H1 (cell line): Measurements from ENCODE around the gene CCDC127. TPM values are rescaled to one million over a fixed set of nuclear protein-coding genes. Genes with fewer than 3 reads are reported as not detected.

ENCODE experiments used
- BRCA1 ChIP-seq: IDR thresholded peaks from 2 replicates; pipeline ENCODE4 v1.6.1; 2012; ENCODE audit warnings: low read depth, low read length, improper control_type of control experiment
- CHD1 ChIP-seq: IDR thresholded peaks from 2 replicates; pipeline ENCODE4 v1.6.1; 2012; ENCODE audit warnings: low read depth, low read length, improper control_type of control experiment
- CTBP2 ChIP-seq: IDR thresholded peaks from 2 replicates; pipeline ENCODE4 v1.7.0; 2011; ENCODE audit warnings: borderline replicate concordance, mild to moderate bottlenecking, moderate library complexity, mixed read lengths, low read length; ENCODE audit not compliant: insufficient read depth, insufficient read length
- EP300 ChIP-seq, 2 experiments: IDR thresholded peaks; 1 replicate in 1 of 2; 2 replicates in 1 of 2; pipeline ENCODE4 v1.6.1; 2011 to 2012; ENCODE audit warnings: low read depth in 2 of 2, low read length in 2 of 2, mild to moderate bottlenecking in 2 of 2, borderline replicate concordance in 1 of 2, inconsistent platforms in 1 of 2, moderate library complexity in 1 of 2
- KDM5A ChIP-seq: fragments of 200-600 bp; IDR thresholded peaks from 2 replicates; pipeline ENCODE4 v1.7.1; 2012; ENCODE audit warnings: mild to moderate bottlenecking, low read length, inconsistent platforms, mixed read lengths
- MAX ChIP-seq: IDR thresholded peaks from 2 replicates; pipeline ENCODE4 v1.6.1; 2012; ENCODE audit warnings: inconsistent platforms
- TBP ChIP-seq: IDR thresholded peaks from 2 replicates; pipeline ENCODE4 v1.6.1; 2011; ENCODE audit warnings: low read depth, low read length, improper control_type of control experiment
- TCF12 ChIP-seq: IDR thresholded peaks from 2 replicates; pipeline ENCODE4 v1.6.1; 2011; ENCODE audit warnings: low read depth, mild to moderate bottlenecking, low read length
- YY1 ChIP-seq: IDR thresholded peaks from 2 replicates; pipeline ENCODE4 v1.6.1; 2011; ENCODE audit warnings: low read depth, mild to moderate bottlenecking, low read length
- polyA plus RNA-seq, 7 experiments: library from polyadenylated mRNA; depleted of rRNA in 3 of 7; stranded (reverse) in 5 of 7; unstranded in 2 of 7; fragments of >200 nt in 5 of 7; fragments of 200-250 nt in 2 of 7; gene quantifications; 1 replicate in 5 of 7; 2 replicates in 1 of 7; 4 replicates in 1 of 7; pipeline versions ENCODE4 v1.2.1 to v1.2.3, GENCODE V29; 2011 to 2013; ENCODE audit warnings: missing spikeins in 2 of 7, mixed read lengths in 2 of 7
- total RNA-seq: library from RNA; stranded (reverse); fragmentation: NEBNext Ultra II Directional; extraction: Animal tissue kit (Norgen Biotek cat#: 25700); gene quantifications from 2 replicates; pipeline ENCODE4 v1.2.1, GENCODE V29; 2021

CCDC127 gene
- total and polyA plus RNA-seq, 2 of the 8 experiments (the other 6 are each of a cell fraction or from before 2014, with no cell fraction given): 2.9 to 8.0 TPM

DNA sequence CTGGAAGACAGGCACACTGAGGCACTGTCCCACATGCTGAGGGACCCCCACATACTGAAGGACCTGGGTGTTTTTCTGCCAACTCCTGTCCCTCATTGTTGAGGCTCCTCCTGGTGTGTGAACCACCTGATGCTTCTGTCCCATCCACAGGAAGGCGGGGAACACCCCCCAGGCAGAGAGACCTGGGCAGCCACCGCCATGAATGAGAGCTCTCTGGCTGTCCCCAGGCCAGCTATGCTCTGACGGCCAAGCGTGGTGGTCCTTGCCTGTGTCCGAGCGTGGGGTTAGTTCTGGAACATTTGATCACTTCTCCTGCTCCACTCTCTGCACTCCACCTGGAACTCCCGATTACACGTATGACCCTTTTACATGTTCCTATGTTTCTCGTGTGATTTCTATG is 38.6 kb downstream of the CCDC127 start (continued):
- TF ChIP-seq MAX: no peak
- TF ChIP-seq BRCA1: no peak
- TF ChIP-seq CHD1: no peak
- no peak for TF ChIP-seq TBP
- TF ChIP-seq TCF12: no peak
- TF ChIP-seq CTBP2: no peak
- TF ChIP-seq YY1: no peak
- no peak for TF ChIP-seq KDM5A
- TF ChIP-seq EP300 (IDR thresholded peaks at IDR 0.05; ENCODE audit: borderline replicate concordance in 1 of 2, low read depth in 2 of 2, low read length in 2 of 2): no peak
